GM12873 (cell line): ENCODE results near the gene DLG2.

ENCODE experiments used
- CTCF ChIP-seq: IDR thresholded peaks from 2 replicates; pipeline ENCODE4 v1.5.1; 2012; ENCODE audit warnings: low read depth, mild to moderate bottlenecking, moderate library complexity, low read length, control low read depth; ENCODE audit not compliant: insufficient read depth; ENCODE audit errors: missing control alignments

Gene DLG2

GRCh38 chr11:84804041-84804440 lies 823.1 kb downstream of the DLG2 start:
- TF ChIP-seq CTCF, result no peak

GRCh38 chr11:84800755-84801346 lies 826.3 kb downstream of the DLG2 start:
- no peak for TF ChIP-seq CTCF

GRCh38 chr11:84799112-84799511 lies 828.0 kb downstream of the DLG2 start:
- TF ChIP-seq CTCF, result no peak

- TF ChIP-seq CTCF, result no peak
Observed at GRCh38 chr11:84795698-84796097, 831.4 kb downstream of the DLG2 start.

GRCh38 chr11:84794663-84795443 lies 832.3 kb downstream of the DLG2 start:
- TF ChIP-seq CTCF, result no peak

- no peak for TF ChIP-seq CTCF
Observed at GRCh38 chr11:84793318-84793717, 833.8 kb downstream of the DLG2 start.

- no peak for TF ChIP-seq CTCF
Observed at GRCh38 chr11:84790849-84791427, 836.2 kb downstream of the DLG2 start.
